HFF-Myc (cell line): ENCODE measurements around the gene C19orf67.

Experiments
- DNase-seq: peaks from one replicate; pipeline ENCODE4 v3.0.0-alpha.2; 2011; ENCODE audit warnings: low read depth; ENCODE audit errors: extremely low read depth
- H3K4me3 ChIP-seq: replicated peaks from 2 replicates; pipeline ENCODE4 v1.5.1; 2011; ENCODE audit warnings: low read depth, mild to moderate bottlenecking, control low read depth, low read length
- TF ChIP-seq, protein P1 (sequence below): IDR thresholded peaks from 2 replicates; pipeline ENCODE4 v1.5.1; 2012; ENCODE audit warnings: mild to moderate bottlenecking, low read depth, low read length, control low read depth; ENCODE audit errors: missing control alignments

C19orf67 gene

GRCh38 chr19:14062558-14062855, 23.1 kb downstream of the C19orf67 start:
- DNase-seq, result no peak
- TF ChIP-seq, protein P1, sequence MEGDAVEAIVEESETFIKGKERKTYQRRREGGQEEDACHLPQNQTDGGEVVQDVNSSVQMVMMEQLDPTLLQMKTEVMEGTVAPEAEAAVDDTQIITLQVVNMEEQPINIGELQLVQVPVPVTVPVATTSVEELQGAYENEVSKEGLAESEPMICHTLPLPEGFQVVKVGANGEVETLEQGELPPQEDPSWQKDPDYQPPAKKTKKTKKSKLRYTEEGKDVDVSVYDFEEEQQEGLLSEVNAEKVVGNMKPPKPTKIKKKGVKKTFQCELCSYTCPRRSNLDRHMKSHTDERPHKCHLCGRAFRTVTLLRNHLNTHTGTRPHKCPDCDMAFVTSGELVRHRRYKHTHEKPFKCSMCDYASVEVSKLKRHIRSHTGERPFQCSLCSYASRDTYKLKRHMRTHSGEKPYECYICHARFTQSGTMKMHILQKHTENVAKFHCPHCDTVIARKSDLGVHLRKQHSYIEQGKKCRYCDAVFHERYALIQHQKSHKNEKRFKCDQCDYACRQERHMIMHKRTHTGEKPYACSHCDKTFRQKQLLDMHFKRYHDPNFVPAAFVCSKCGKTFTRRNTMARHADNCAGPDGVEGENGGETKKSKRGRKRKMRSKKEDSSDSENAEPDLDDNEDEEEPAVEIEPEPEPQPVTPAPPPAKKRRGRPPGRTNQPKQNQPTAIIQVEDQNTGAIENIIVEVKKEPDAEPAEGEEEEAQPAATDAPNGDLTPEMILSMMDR, result no peak
- no peak overlapping the region for H3K4me3 ChIP-seq

DNA sequence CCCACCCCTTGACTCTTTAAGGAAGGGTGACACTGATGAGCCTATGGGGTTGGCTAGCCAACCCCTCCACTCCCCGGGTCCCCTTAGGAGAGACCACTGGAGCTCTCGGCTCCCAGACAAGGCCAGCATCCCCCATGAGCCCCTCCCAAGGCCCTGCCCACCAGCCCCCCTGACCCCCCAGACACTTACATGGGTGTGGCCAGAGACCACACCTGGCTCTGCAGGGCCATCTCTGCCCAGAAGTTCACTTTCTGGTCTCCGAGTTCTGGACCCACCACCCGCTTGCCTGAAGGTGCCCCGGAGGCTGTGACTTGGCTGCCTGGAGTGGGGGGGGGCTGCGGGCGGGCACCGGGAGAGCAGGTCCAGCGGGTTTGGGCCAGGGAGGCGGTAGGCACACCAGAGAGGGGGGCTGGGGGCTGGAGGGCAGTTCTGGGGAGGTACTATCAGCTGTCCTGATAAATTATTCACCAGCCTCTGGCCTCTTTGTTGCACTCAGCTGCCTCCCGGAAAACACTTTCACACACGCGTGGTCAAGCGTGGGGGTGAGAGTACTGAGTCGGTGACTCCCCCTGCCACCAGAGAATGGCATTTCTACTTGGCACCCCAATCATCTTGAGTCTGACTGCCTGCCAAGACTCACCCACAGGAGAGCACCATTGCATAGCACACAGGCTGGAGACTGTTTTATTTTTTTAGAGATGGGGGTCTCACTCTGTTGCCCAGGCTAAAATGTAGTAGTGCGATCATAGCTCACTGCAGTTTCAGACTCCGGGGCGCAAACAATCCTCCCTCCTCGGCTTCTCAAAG, 23.6 kb downstream of the C19orf67 start, which contains the start of gene PALM3:
Gene PALM3, minus strand, starts transcription at position 326 of the 807 bp plus-strand sequence. Its CDS starts 96 bp downstream, at position 230.
- TF ChIP-seq, protein P1, result no peak
- H3K4me3 ChIP-seq, result no peak within 1 kb of the TSS
- DNase-seq, result no peak

- TF ChIP-seq, protein P1, result no peak
- H3K4me3 ChIP-seq, result no peak overlapping the region
- DNase-seq, result no peak
These were observed 24.4 kb downstream of the C19orf67 start for GRCh38 chr19:14061081-14061749.

GRCh38 chr19:14059652-14060155, 25.9 kb downstream of the C19orf67 start:
- no peak for DNase-seq
- TF ChIP-seq, protein P1, result no peak
- H3K4me3 ChIP-seq, result no peak overlapping the region

DNA sequence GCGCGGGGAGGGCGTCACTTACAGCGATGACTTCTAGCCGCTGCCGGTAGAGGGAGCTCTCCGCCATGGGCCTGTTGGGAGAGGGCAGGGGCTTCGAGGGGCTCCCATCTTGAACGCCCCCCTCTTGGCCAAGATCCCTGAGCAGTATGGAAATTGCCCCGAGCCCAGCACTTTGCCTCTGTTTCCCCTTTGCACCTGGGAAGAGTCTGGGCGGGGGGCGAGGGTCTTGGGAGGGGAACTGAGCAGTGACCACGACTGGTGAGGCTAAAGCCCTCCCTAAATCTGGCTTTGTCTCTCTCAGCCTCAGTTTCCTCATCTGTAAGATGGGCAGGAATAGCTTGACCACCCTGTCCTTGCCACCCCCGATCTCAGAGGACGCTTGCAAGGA, 26.5 kb downstream of the C19orf67 start:
- H3K4me3 ChIP-seq, result no peak overlapping the region
- DNase-seq, result no peak

DNA sequence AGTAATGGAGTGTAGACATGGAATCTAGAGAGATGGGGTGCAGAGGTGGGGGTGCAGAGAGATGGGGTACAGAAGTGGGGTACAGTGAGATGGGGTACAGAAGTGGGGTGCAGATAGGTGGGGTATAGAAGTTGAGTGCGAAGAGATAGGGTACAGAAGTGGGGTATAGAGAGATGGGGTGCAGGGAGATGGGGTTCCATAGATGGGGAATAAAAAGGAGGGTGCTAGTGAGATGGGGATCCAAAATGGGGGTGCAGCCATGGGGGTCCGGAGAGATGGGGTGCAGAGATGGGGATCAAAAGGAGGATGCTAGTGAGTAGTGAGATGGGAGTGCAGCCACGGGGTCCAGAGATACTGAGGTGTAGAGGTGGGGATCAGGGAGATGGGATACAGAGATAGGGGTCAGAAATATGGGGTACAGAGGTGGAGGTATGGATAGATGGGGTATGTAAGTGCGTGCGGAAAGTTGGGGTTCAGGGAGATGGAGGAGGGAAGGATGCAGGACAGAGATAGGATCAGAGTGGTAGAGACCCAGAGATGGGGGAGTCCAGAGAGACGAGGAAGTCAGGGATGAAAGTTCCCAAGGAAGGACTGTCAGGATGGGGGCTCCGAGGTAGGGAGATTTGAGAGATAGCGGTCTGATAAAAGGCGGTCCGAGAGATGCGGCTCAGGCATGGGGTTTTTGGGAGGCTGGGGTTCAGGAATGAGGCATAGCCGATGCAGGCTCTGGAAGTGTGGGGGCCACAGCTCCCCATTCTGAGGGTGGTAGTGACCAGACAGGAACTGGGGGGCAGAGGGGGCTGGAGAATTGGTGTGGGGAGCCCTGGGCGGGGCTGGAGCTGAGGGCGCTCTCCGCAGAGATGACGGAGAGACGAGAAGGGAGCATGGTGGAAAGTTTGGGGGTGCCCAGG, 27.1 kb downstream of the C19orf67 start:
- DNase-seq, result no peak
- H3K4me3 ChIP-seq, result peak overlapping the region; percentile 20; the same call in 1 of the 2 replicates

More for the DNA sequence above, 26.5 kb downstream of the C19orf67 start:
- TF ChIP-seq, protein P1, result peak; percentile 82

More for the DNA sequence above, 27.1 kb downstream of the C19orf67 start:
- TF ChIP-seq, protein P1, result no peak
